PC-3 (cell line): ENCODE measurements around the gene TMEM204. TPM values are rescaled to one million over a fixed set of nuclear protein-coding genes. Genes with fewer than 3 reads are reported as not detected.

Source experiments
- ATAC-seq: fragments of 200-7000 bp; cut with Tn5 transposase; 2 replicates; pipeline ENCODE4 v1.9.1; 2020; ENCODE audit warnings: mild to moderate bottlenecking, moderate library complexity
- BruUV-seq: library from RNA; stranded (reverse); fragments of 400-500 nt; replicated peaks from 2 replicates; lab custom pipeline; 2021; lab: Mats Ljungman, UMichigan
- CTCF ChIA-PET: fragments of 300-600 bp; sonication (Branson Sonifier 250); formaldehyde crosslinking; loops from one replicate; lab custom pipeline; 2022; ENCODE audit warnings: antibody characterized with exemption; lab: Charles Lee
- POLR2A ChIA-PET: fragments of 300-600 bp; sonication (Branson Sonifier 250); formaldehyde crosslinking; loops from one replicate; lab custom pipeline; 2022; ENCODE audit warnings: antibody characterized with exemption; ENCODE audit not compliant: unreplicated experiment; lab: Charles Lee
- DNase-seq: peaks from one replicate; pipeline ENCODE4 v3.0.0-alpha.2; 2015
- H2AFZ ChIP-seq: fragments of 300-600 bp; sonication (generic); 2 replicates; pipeline ENCODE4 v1.6.0; 2016; ENCODE audit warnings: antibody characterized with exemption, low read length
- H3F3A ChIP-seq: fragments of 300-600 bp; sonication (generic); one replicate; pipeline ENCODE4 v1.6.0; 2017; ENCODE audit warnings: antibody characterized with exemption, low read length, control low read depth, mild to moderate bottlenecking; ENCODE audit not compliant: unreplicated experiment
- H3K27ac ChIP-seq: fragments of 300-600 bp; sonication (generic); 2 replicates; pipeline ENCODE4 v1.5.1; 2016; ENCODE audit warnings: mild to moderate bottlenecking, low read length
- H3K27me3 ChIP-seq: fragments of 300-600 bp; sonication (generic); 2 replicates; pipeline ENCODE4 v1.6.1; 2016; ENCODE audit warnings: low read length, mixed read lengths
- H3K36me3 ChIP-seq: fragments of 300-600 bp; sonication (generic); 2 replicates; pipeline ENCODE4 v1.6.1; 2016; ENCODE audit warnings: low read depth, mixed run types, low read length, mixed read lengths
- H3K4me1 ChIP-seq: fragments of 300-600 bp; sonication (generic); 2 replicates; pipeline ENCODE4 v1.5.1; 2016; ENCODE audit warnings: low read length; ENCODE audit not compliant: insufficient read depth
- H3K4me2 ChIP-seq: fragments of 300-600 bp; sonication (generic); 2 replicates; pipeline ENCODE4 v1.6.0; 2016; ENCODE audit warnings: low read length
- H3K4me3 ChIP-seq: fragments of 300-600 bp; sonication (generic); 2 replicates; pipeline ENCODE4 v1.5.1; 2016; ENCODE audit warnings: mild to moderate bottlenecking, low read length, mixed read lengths
- H3K79me2 ChIP-seq: fragments of 300-600 bp; sonication (generic); 2 replicates; pipeline ENCODE4 v1.6.1; 2017; ENCODE audit warnings: low read length, mixed read lengths
- H3K9ac ChIP-seq: fragments of 300-600 bp; sonication (generic); 2 replicates; pipeline ENCODE4 v1.6.0; 2016; ENCODE audit warnings: mild to moderate bottlenecking, low read length
- H3K9me2 ChIP-seq: fragments of 300-600 bp; sonication (generic); replicated peaks from 2 replicates; pipeline ENCODE4 v1.6.1; 2016; ENCODE audit warnings: mixed run types, low read length, mixed read lengths
- H3K9me3 ChIP-seq: fragments of 300-600 bp; sonication (generic); 2 replicates; pipeline ENCODE4 v1.6.1; 2016; ENCODE audit warnings: low read length, mixed read lengths
- H4K20me1 ChIP-seq: fragments of 300-600 bp; sonication (generic); 2 replicates; pipeline ENCODE4 v1.6.1; 2016; ENCODE audit warnings: low read length, mixed read lengths
- EZH2 ChIP-seq: fragments of 300-600 bp; sonication (generic); IDR thresholded peaks from one replicate; pipeline ENCODE4 v1.6.1; 2017; ENCODE audit warnings: antibody characterized with exemption, mild to moderate bottlenecking, low read length; ENCODE audit not compliant: unreplicated experiment
- EZH2phosphoT487 ChIP-seq: fragments of 300-600 bp; sonication (generic); IDR thresholded peaks from 2 replicates; pipeline ENCODE4 v1.6.1; 2018; ENCODE audit warnings: mild to moderate bottlenecking, antibody characterized with exemption, low read length, borderline replicate concordance
- intact Hi-C: fragments of 100-400 bp; cut with micrococcal nuclease; formaldehyde crosslinking; loops from 2 replicates; pipeline ENCODE4 v1.9.0; 2023
- total RNA-seq: library from RNA; depleted of rRNA; stranded (reverse); fragments of >200 nt; gene quantifications from 2 replicates; pipeline ENCODE4 v1.2.3, GENCODE V29; 2014
- TF ChIP-seq, protein P1 (sequence below): fragments of 300-600 bp; sonication (generic); conservative IDR thresholded peaks from 2 replicates; pipeline ENCODE4 v1.5.1; 2017; ENCODE audit warnings: antibody characterized with exemption, low read depth, mild to moderate bottlenecking, low read length

The TMEM204 gene
- total RNA-seq, 1 experiment from 2014 or later: not detected

DNA sequence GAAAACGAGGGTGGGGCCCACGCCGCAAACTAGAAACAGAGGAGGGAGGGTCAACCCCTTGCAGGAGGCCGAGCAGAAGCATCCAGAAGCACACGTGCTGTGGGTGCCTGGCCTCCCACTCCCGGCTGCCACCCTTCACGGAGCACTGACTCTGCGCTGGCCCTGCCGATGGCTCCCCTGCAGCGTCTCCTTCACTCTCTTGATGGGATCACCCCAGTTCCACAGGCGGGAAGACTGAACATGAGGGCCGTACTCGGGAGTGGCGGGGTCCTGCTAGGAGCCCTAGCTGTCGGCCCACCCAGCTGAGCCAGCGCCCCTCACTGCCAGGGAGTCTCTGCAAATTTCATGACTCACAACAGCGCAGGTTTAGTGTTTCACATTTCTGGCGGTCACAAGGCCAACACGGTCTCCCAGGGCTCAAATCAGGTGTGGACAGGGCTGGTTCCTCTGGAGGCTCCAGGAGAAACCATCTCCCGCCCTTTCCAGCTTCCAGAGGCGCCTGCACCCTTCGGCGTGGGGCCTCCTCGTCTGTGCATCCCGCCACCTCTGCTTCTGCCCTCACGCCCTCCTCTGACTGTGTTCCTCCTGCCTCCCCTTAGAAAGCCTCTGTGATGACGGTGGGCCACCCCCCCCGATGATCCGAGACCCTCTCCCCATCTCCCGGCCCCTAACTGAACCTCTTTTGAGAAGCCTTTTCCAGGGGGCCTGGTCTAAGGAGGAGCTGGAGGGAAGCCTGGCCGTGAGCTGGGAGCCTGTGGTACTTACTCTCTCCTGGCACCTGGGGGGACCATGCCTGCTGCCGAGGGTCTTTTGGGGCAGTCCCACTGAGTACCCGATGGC lies 46.7 kb upstream of the TMEM204 start:
- H4K20me1 ChIP-seq: no peaks in the 10 kb centered on the region
- ChIA-PET CTCF (no interaction called here), POLR2A (no interaction called here)
- no peak overlapping the region for H2AFZ ChIP-seq
- no peak overlapping the region for H3K27ac ChIP-seq
- intact Hi-C loops: no loop called here
- H3K4me3 ChIP-seq: no peak overlapping the region
- no peak overlapping the region for H3K9ac ChIP-seq
- no peak for DNase-seq
- ATAC-seq: no peak
- no peaks in the 10 kb centered on the region for H3F3A ChIP-seq
- H3K27me3 ChIP-seq: no peaks in the 10 kb centered on the region
- no peaks in the 10 kb centered on the region for H3K9me2 ChIP-seq
- H3K79me2 ChIP-seq: no peaks in the 10 kb centered on the region
- H3K4me2 ChIP-seq: no peak overlapping the region
- H3K4me1 ChIP-seq: peaks cover 10% of the 10 kb centered on the region
- TF ChIP-seq EZH2: no peak
- TF ChIP-seq, protein P1, sequence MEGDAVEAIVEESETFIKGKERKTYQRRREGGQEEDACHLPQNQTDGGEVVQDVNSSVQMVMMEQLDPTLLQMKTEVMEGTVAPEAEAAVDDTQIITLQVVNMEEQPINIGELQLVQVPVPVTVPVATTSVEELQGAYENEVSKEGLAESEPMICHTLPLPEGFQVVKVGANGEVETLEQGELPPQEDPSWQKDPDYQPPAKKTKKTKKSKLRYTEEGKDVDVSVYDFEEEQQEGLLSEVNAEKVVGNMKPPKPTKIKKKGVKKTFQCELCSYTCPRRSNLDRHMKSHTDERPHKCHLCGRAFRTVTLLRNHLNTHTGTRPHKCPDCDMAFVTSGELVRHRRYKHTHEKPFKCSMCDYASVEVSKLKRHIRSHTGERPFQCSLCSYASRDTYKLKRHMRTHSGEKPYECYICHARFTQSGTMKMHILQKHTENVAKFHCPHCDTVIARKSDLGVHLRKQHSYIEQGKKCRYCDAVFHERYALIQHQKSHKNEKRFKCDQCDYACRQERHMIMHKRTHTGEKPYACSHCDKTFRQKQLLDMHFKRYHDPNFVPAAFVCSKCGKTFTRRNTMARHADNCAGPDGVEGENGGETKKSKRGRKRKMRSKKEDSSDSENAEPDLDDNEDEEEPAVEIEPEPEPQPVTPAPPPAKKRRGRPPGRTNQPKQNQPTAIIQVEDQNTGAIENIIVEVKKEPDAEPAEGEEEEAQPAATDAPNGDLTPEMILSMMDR: no peak
- no peak for TF ChIP-seq EZH2phosphoT487
- no TSS peak for BruUV-seq
- no peaks in the 10 kb centered on the region for H3K36me3 ChIP-seq
- H3K9me3 ChIP-seq: no peaks in the 10 kb centered on the region

DNA sequence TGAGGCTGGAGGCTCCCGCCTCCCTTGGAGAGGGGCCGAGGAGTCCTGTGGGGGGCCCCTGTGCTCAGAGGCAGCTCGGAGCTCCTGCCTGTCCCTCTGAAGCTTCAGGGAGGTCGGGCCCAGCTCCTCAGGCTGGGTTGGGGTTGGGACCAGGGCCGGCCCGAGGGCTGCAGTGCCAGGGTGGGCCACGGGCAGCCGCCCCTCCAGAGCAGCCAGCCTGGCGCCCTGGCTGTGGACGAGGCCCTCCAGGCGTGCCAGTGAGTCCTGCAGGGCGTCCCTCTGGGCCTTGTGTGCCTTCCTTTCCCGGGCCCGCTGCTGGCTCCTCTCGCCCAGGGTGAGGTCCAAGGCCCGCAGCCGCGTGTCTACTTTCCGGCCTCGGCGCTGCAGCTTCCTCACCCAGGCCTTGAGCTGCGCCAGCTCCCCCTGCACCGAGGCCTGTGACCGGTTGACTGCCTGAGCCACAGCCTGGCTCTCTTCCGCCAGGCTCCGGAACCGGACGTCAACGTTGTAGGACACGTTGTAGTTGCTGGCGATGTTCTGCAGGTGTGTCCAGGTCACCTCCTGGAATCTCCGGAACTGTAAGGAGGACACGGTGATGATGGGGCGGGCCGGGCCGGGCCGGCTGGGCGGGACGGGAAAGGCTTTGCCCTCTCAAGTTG lies 45.9 kb upstream of the TMEM204 start:
- Histone ChIP-seq H3K36me3 (no peaks in the 10 kb centered on the region), H3K4me2 (no peak overlapping the region), H3K27me3 (no peaks in the 10 kb centered on the region), H4K20me1 (no peaks in the 10 kb centered on the region), H3K9ac (no peak overlapping the region), H3F3A (no peaks in the 10 kb centered on the region), H3K79me2 (no peaks in the 10 kb centered on the region), H3K4me3 (no peak overlapping the region), H3K4me1 (peaks cover 5% of the 10 kb centered on the region), H3K27ac (no peak overlapping the region), H2AFZ (no peak overlapping the region), H3K9me2 (no peaks in the 10 kb centered on the region), H3K9me3 (no peaks in the 10 kb centered on the region)
- intact Hi-C loops: no loop called here
- no peak for TF ChIP-seq EZH2
- TF ChIP-seq EZH2phosphoT487: no peak
- TF ChIP-seq, protein P1: no peak
- no peak for ATAC-seq
- ChIA-PET CTCF (no interaction called here), POLR2A (no interaction called here)
- DNase-seq: no peak
- BruUV-seq: no TSS peak
